ENCODE measurements around the gene TBXAS1.

- TF ChIP-seq CTCF (IDR thresholded peaks at IDR 0.05) (no peak), POLR2A (IDR thresholded peaks at IDR 0.05) (no peak)
Observed at GRCh38 chr7:140039896-140040295, 210.8 kb downstream of the TBXAS1 start.
